ENCODE data around the gene ZMYM4.

- no peak for TF ChIP-seq CTCF (conservative IDR thresholded peaks at IDR 0.05; ENCODE audit: low read length)
- no peak for TF ChIP-seq EZH2phosphoT487 (IDR thresholded peaks at IDR 0.05; ENCODE audit: borderline replicate concordance, low read depth, low read length)
These were observed 125.9 kb downstream of the ZMYM4 start for GRCh38 chr1:35394386-35394785.

All from OCI-LY7 (cell line).